Upper lobe of right lung (tissue), 1 donor: ENCODE measurements around the gene ZFAND3. TPM values are rescaled to one million over a fixed set of nuclear protein-coding genes. Genes with fewer than 3 reads are reported as not detected.
"Not testable (repeated sequence)": the region's sequence is repeated elsewhere in the genome, so short reads cannot be mapped to it uniquely, and the experiment has no call there.

Source experiments
- ATAC-seq: fragments of 200-7000 bp; cut with Tn5 transposase; one replicate; pipeline ENCODE4 v1.9.1; 2020; ENCODE audit warnings: mild to moderate bottlenecking, moderate library complexity
- DNase-seq: peaks from one replicate; pipeline ENCODE4 v3.0.0-alpha.2; 2020
- H3K27ac ChIP-seq: fragments of 200-600 bp; one replicate; pipeline ENCODE4 v1.8.0; 2022
- H3K27me3 ChIP-seq: fragments of 200-600 bp; one replicate; pipeline ENCODE4 v1.8.0; 2022; ENCODE audit warnings: mild to moderate bottlenecking
- H3K36me3 ChIP-seq: fragments of 200-600 bp; one replicate; pipeline ENCODE4 v1.8.0; 2022
- H3K4me1 ChIP-seq: fragments of 200-600 bp; one replicate; pipeline ENCODE4 v1.8.0; 2022
- H3K4me3 ChIP-seq: fragments of 200-600 bp; one replicate; pipeline ENCODE4 v1.8.0; 2022; ENCODE audit warnings: mild to moderate bottlenecking
- H3K9me3 ChIP-seq: fragments of 200-600 bp; one replicate; pipeline ENCODE4 v1.8.0; 2022
- CTCF ChIP-seq: fragments of 200-600 bp; IDR thresholded peaks from one replicate; pipeline ENCODE4 v1.8.0; 2022; ENCODE audit warnings: antibody characterized with exemption
- intact Hi-C: fragments of 100-400 bp; cut with DNase I; formaldehyde crosslinking; loops from one replicate; pipeline ENCODE4 v1.11.0; 2022
- total RNA-seq: library from RNA; stranded (reverse); fragmentation: NEBNext Ultra II Directional; extraction: Animal tissue kit (Norgen Biotek cat#: 25700); gene quantifications from one replicate; pipeline ENCODE4 v1.2.1, GENCODE V29; 2021
- donor health status: DM: no; HTN: yes; CAD: no; lungs with severe emphysema.

Gene ZFAND3
- total RNA-seq, 1 donor from 2014 or later, result 69.1 TPM

DNA sequence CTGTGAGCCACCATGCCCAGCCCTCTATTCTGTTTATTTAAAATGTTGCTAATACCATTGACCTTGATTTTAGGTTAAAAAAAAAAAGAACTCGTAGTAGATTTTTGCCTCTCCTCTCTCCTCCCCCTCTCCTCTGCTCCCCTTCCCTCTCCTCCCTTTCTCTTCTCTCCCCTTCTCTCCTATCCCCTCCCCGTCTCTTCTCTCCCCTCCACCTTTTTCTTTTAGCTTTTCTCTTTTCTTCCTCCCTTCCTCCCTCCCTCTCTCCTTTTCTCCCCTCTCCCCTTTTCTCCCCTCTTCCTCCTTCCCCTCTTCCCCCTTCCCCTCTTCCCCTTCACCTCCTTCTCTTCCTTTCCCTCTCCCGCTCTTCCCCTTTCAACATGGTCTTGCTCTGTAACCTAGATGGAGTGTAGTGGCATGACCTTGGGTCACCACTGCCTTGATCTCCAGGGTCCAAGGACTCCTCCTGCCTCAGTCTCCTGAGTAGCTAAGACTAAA, 223.8 kb downstream of the ZFAND3 start:
- no peak for TF ChIP-seq CTCF
- Histone ChIP-seq H3K4me1 (no peaks in the 10 kb centered on the region), H3K36me3 (no peaks in the 10 kb centered on the region), H3K27me3 (no peaks in the 10 kb centered on the region), H3K4me3 (no peak overlapping the region), H3K9me3 (no peaks in the 10 kb centered on the region), H3K27ac (no peak overlapping the region)
- DNase-seq, result no peak
- intact Hi-C loops, result no loop called here
- no peak for ATAC-seq

DNA sequence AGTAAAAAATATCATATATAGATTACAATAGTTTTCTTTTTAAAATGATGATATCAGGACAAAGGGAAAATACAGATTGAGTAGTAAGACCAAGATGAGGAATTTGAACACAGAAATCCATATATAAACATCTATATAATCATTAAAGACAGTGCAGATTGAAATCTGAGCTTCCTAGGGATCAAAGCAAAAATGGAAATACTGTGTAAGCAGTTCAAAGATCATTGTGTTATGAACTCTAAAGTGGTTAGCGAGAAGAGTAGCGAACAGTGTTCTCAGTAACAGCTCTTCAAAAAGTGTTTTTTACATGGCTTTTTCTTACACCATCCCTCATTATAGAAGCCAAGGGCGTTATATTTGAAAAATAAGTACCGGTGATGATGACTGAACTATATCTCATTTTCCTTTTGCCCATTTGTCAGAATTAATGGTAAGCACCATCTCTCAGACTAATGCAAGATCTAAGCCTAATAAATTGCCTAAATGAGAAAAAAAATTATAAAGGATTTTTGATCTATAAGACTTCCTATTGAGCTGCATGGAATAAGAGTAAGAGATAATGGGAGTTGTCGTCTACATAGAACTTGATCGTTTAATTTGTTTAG, 226.3 kb downstream of the ZFAND3 start:
- ATAC-seq (no peak), DNase-seq (no peak)
- Histone ChIP-seq H3K36me3 (no peaks in the 10 kb centered on the region), H3K4me3 (no peak overlapping the region), H3K9me3 (no peaks in the 10 kb centered on the region), H3K27ac (no peak overlapping the region), H3K4me1 (no peaks in the 10 kb centered on the region), H3K27me3 (no peaks in the 10 kb centered on the region)
- TF ChIP-seq CTCF, result no peak
- intact Hi-C loops, result no loop called here

GRCh38 chr6:38047562-38047961, 228.0 kb downstream of the ZFAND3 start:
- intact Hi-C loops, result no loop called here
- no peak for ATAC-seq
- Histone ChIP-seq H3K4me1 (no peaks in the 10 kb centered on the region), H3K9me3 (no peaks in the 10 kb centered on the region), H3K27ac (no peak overlapping the region), H3K4me3 (no peak overlapping the region), H3K27me3 (no peaks in the 10 kb centered on the region), H3K36me3 (no peaks in the 10 kb centered on the region)
- no peak for DNase-seq
- TF ChIP-seq CTCF, result no peak

DNA sequence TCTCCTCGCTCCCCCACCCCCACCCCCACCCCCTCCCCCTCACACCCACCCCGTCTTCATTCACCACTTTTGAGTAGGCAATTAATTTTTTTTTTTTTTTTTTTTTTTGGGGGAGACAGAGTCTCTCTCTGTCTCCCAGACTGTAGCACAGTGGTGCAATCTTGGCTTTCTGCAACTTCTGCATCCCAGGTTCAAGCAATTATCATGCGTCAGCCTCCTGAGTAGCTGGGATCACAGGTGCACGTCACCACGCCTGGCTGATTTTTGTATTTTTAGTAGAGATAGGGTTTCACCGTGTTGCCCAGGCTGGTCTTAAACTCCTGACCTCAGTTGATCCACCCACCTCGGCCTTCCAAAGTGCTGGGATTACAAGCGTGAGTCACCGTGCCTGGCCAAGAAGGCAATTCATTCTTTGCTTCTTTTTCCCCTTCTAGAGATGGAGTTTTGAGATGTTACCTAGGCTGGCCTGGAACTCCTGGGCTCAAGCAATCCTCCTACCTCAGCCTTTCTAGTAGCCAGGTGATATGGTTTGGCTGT, 230.4 kb downstream of the ZFAND3 start:
- ATAC-seq, H3K36me3 ChIP-seq, H3K9me3 ChIP-seq, H3K27ac ChIP-seq, H3K27me3 ChIP-seq, intact Hi-C loops, DNase-seq, H3K4me3 ChIP-seq, H3K4me1 ChIP-seq: not testable (repeated sequence)

DNA sequence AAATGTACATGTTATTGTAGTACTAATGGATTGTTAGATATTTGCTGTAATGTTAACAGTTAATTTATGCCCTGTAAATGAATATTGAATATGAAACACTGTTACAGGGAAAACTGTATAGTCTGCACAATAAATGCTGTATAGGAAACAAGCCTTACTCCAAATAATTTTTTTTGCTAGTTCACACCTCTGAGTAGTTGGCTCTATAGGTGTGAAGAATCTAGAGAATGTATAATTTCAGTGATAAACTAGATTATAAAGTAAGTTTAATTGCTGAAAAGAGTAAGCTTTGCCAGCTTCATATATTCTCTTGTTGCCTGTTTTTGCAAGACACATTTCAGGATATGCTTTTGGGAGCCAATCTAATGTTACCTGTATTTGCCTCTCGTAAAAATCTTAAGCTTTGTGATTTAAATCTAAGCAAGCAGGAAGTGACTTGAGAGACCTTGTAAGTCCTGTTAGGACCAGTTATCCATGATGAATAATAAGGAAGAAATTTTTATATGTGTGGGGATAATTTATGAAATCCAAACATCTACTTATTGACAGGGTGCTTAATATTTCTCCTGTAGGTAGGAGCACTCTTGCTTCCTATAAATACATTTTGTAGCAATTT, 232.4 kb downstream of the ZFAND3 start:
- no peak overlapping the region for H3K4me3 ChIP-seq
- no peak for ATAC-seq
- H3K27ac ChIP-seq, result no peak overlapping the region
- no peak for DNase-seq
- intact Hi-C loops, result no loop called here
- no peaks in the 10 kb centered on the region for H3K4me1 ChIP-seq
- H3K9me3 ChIP-seq, result no peaks in the 10 kb centered on the region
- H3K36me3 ChIP-seq, result no peaks in the 10 kb centered on the region
- no peaks in the 10 kb centered on the region for H3K27me3 ChIP-seq
- no peak for TF ChIP-seq CTCF

- no peak for ATAC-seq
- intact Hi-C loops, result no loop called here
- H3K9me3 ChIP-seq, result no peaks in the 10 kb centered on the region
- H3K4me1 ChIP-seq, result no peaks in the 10 kb centered on the region
- no peaks in the 10 kb centered on the region for H3K27me3 ChIP-seq
- TF ChIP-seq CTCF, result no peak
- no peak overlapping the region for H3K4me3 ChIP-seq
- no peak for DNase-seq
- no peaks in the 10 kb centered on the region for H3K36me3 ChIP-seq
- H3K27ac ChIP-seq, result no peak overlapping the region
Measured at GRCh38 chr6:38054527-38055202, 235.1 kb downstream of the ZFAND3 start.
